Activated CD4-positive, alpha-beta T cell treated with anti-CD3 and anti-CD28 coated beads, Interleukin-2, Interleukin-6, amounts not matched to agents 100 ng/mL and 50 ng/mL, durations not matched to agents 16 hours and 8 hours (primary cell): ENCODE results near the gene PCED1B.
"Not testable (repeated sequence)": the region's sequence is repeated elsewhere in the genome, so short reads cannot be mapped to it uniquely, and the experiment has no call there.

Experiments used
- DNase-seq: peaks from one replicate; pipeline ENCODE4 v3.0.0-alpha.2; 2020

The PCED1B gene

DNA sequence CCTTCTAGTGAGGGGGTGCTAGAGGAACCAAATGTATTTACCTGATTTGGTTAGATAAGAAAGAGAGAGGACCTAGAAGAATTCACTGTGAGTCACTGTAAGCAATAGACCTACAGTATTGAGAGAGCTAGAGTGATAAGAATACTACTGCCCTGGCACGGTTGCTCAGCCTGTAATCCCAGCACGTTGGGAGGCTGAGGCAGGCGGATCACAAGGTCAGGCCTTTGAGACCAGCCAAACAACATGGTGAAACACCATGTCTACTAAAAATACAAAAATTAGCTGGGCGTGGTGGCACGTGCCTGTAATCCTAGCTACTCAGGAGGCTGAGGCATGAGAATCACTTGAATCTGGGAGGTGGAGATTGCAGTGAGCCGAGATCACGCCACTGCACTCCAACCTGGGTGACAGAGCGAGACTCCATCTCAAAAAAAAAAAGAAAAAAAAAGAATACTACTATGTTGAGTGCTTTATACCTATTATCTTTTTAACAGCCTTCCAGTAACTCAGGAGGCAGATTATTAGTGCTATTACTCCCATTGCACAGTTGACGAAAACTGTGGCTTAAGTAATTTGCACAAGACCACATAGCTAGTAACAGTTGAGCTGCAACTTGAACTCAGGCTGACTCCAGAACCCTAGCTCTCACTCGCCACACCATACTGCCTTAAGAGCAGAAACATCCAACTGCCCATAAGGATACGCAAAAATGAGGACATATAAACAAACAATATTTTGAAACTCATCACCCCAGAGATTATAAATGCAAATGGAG is 102.9 kb downstream of the PCED1B start:
- DNase-seq: not testable (repeated sequence)

DNA sequence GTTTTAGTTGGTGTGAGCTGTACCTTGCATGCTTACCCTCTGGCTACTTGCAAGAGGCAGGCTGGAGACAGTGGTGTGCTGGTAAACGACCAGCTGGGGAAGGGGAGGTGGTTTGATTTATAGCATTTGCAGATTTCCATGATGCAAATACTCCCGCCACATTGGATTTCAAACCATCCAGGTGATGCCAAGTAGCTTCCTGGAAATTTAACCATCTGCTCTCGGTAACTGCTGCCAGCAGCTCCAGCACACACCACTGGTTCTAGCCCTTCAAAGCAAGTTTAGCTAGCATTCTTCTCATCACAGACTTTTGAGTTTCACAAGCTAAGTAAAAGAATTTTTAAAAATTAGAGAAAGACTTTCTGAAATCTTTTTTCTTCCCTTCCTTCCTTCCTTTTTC is 104.8 kb downstream of the PCED1B start:
- no peak for DNase-seq

DNA sequence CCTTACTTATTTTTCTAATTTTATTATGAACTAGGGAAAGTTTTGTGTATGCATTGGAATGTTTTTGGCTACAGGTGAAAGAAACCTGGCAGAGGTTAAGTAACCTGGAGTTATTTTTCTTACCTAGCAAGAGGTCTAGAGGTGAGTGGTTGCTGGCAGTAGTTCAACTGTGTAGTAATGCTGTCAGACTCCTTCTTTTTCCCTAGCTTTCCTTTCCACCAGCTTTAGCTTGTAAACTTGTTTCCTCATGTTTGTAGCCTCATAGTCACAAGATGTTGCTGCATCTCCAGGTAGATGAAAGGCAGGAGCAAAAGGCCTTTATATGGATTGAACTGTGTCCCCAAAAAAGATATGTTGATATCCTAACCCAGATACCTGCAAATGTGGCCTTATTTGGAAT is 105.4 kb downstream of the PCED1B start:
- no peak for DNase-seq

DNA sequence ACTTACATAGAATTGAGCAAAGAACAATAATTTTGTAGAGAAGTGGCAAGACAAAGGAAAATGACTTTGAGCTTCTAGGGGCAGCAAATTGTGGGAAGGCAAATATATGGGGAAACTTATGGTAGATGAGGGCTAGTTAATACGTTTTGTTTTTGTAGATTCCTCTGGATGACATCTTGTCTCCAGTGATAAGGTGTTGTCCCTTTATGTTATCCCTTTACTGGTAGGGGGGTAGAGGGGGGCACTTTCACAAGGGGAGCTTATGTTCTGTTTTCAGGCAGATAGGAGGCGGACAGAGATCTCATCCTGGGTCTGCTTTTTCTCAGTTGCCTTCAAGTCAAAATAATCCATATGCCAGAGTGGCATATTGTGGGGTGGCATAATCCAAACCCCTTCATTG is 106.8 kb downstream of the PCED1B start:
- DNase-seq: no peak

DNA sequence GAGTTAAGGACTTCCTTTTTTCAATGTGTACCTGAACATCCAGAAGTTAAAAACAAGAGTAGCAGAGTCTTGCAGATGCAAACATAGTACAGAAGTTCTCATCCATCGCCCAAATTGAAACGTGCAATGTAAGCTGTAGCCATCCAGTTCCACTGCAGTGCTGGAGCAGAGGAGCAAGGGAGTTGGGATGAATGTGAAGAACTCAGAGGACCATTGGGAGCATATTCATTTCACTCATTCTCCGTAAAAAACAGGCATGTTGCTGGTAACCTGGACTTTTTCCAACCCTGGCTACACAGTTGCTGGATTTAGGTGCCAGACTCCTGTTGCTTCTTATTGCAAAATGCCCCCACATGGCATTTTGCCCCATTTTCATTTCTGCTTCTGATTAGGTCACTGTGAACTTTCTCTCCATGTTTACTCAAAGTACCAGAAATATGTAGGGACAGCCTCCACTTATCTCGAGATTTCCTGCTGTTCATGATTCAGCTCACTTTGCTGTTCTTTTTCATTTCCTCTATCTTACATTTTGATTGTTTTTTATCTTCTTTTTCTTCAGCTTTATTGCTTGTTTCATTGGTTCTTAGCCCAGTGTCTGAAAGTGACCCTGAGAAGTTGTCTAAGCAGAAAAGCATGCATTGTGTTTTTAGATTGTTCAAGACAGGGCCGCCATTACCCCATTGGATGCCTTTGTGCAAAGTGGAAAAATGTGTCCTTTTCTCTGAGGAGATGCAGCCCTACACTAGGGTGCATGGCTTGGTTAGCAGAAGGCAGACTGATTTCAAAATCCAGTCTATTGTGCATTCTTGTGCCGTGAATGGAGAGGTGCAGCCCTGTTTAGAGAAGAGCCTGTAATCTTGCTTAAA is 109.4 kb downstream of the PCED1B start:
- no peak for DNase-seq

DNA sequence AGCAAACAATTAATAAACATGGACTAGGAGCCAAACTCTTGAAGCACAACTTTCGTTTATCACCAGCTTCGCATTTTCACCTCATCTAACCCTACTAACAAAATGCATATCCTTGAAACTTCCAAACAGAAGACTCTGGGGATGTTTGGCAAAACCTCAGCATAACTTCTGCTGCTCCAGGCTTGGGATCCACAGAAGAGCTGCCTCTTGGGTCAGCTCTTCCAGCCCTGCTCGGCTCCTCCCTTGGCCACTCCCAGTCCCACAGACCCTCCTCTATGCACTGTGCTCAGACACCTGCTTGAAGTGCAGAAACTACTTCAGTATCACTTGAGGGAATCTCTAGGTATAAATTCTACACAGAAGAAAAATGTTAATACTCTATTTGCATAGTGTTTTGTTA is 110.3 kb downstream of the PCED1B start:
- DNase-seq: no peak

DNA sequence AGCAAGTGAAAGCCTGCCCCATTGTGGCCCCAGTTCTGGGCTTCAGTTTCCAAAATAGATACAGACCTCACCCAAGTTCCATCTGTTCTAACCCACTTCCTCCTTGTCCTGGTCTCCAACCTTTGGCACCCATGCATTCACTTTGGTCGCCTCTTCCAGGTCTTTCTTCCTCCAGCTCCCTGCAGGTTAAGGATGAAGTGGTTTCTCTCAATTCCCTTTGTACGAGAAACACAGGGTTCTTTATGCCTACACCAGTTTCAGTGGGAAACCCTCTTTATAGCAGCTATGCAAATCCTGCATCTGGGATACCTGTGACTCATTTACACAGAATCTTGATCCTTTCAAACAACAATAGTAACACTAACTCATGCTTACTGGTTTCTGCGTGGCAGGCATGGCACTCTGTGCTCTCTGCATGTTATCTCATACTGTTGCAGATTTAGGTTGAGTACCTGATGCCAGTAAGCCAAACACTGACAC is 110.9 kb downstream of the PCED1B start:
- peak; percentile 20 for DNase-seq

DNA sequence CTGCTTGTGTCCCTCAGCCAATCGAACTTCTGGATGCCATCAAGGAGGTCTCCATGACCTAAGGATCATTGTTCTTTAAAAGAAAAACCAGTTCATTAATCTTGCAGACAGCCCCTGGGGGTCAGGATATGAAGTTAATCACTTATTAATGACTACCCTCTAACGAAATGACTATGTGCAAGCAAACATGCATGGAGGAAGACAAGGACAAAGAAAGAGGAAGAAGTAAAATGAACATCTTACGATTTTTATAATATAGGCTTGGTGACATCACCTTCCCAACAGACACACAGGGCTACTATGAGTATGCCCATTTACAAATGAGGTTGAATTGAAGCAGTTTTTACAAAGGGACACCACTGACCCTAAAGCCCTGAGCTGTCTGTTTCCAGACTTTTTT is 111.5 kb downstream of the PCED1B start:
- DNase-seq: no peak

DNA sequence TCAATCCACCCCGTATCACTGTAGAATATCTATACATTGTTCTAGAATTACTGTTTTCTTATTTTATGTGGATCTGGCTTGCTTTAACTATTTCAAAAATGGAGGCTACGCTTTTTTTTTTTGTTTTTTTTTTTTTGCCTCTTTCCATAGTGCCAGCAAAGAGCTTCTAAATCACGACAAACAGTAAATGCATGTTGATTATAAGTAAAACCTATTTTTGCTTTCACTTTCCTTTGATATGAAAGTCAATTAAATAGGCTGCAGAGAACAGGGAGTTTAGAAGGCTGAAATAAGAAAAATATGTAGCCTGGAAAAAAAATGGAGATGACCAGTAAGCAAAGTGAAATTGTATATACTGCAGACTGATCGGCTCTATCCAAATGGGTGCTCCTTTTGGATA is 112.6 kb downstream of the PCED1B start:
- DNase-seq: no peak

DNA sequence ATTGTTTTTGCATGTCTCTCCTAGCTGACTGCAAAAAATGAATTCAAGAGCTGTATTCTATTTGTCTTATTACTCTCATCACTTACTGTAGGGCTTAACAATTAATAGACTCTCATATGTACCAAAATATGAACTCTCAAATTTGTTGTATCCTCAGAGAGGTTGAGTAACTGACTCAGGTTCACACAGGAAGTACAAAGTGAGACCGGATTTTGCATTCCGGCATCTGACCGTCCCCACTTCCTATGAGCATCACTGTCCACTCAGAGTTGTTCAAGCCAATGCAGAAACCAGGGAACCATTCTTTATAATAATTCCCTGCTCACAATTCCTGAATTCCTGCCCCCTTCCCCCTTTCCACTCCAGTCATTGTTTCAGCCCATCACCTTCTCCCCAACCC is 113.6 kb downstream of the PCED1B start:
- peak; percentile 58 for DNase-seq

DNA sequence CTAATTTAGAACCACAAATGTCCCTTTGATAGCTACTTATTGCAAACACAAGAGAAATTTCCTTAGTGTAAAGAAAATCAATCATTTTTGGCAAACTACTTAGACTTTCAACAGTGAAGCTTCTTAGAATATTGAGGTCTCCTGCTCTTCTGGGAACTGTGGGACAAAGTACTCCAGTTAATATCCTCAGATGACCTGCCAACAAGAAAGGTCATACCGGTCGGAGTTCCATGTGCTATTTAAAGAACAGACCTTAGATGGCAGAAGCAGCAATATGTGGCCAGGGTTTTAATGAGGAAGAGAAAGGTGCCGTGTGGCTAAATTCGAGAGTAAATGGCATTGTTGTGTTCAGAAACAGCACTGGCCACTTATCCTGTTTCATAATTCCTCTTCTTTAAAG is 115.1 kb downstream of the PCED1B start:
- DNase-seq: no peak

DNA sequence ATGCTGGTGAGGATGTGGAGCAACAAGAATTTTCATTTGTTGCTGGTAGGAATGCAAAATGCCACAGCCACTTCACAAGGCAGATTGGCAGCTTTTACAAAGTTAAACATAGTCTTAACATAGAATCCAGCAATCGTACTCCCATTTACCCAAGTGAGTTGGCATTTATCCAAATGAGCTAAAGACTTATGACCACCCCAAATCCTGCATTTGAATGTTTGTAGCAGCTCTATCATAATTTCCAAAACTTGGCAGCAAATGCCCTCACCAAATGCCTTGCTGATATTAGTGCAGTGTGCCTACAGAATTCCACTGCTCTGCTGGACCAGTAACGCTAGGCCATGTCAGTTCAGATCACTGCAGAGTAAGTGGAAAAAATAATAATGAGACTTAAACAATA is 121.0 kb downstream of the PCED1B start:
- no peak for DNase-seq

DNA sequence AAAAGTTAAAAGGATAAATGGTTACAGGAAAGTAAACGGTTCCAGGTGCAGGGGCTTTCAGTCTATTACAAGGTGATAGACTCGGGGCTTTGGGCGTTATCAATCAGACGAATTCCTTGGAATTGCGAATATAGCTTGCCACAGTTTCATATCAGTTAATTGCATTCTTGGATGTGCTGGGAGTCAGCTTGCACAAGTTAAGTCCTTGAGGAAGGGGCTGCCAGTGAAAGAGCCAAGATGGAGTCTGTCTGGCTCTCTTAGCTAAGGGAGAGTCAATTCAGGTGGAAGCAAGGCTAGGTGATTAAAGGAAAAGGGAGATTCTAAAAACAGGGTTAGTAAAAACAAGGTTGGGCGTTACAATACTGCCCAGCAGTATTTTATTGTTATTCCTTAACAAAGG is 121.8 kb downstream of the PCED1B start:
- not testable (repeated sequence) for DNase-seq

DNA sequence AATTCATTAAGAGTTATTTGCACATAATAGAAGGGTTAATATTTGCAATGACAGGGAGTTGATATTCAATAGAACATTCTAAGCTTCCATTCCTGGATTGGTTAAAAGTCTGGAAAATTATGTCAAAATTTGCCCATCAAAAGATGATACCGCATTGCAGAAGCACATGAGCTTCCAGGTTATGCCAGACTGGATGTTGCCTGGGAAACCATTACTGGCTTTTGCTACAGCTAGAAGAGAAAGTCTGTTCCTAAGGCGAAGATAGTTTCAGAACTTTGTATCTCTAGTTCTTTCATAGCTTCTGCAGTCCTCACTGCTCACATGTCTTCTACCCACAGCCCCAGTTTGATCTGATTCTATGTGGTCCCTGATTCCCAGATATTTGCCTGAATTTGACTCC is 122.8 kb downstream of the PCED1B start:
- no peak for DNase-seq

DNA sequence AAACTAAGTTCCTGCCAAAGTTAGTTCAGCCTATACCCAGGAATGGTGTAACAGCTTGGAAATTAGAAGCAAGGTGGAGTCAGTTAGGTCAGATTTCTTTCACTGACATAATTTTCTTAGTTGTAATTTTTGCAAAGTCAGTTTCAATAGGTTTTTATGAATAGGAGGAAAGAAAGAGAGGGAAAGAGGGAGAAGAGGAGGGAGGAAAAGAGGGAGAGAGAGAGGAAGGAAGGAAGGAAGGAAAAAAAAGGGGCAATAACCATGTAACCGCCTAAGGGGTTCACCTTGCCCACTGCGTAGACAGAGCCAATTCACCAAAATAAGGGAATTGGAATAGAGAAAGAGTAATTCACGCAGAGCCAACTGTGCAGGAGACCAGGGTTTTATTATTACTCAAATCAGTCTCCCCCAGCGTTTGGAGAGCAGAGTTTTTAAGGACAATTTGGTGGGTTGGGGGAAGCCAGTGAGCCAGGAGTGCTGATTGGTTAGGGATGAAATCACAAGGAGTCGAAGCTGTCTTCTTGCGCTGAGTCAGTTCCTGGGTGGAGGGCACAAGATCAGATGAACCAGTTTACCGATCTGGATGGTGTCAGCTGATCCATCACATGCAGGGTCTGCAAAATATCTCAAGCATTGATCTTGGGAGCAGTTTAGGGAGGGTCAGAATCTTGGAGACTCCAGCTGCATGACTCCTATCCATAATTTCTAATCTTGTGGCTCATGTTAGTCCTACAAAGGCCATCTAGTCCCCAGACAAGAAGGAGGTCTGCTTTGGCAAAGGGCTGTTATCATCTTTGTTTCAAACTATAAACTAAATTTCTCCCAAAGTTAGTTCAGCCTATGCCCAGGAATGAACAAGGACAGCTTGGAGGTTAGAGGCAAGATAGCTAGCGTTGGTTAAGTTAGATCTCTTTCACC is 126.4 kb downstream of the PCED1B start:
- DNase-seq: no peak

DNA sequence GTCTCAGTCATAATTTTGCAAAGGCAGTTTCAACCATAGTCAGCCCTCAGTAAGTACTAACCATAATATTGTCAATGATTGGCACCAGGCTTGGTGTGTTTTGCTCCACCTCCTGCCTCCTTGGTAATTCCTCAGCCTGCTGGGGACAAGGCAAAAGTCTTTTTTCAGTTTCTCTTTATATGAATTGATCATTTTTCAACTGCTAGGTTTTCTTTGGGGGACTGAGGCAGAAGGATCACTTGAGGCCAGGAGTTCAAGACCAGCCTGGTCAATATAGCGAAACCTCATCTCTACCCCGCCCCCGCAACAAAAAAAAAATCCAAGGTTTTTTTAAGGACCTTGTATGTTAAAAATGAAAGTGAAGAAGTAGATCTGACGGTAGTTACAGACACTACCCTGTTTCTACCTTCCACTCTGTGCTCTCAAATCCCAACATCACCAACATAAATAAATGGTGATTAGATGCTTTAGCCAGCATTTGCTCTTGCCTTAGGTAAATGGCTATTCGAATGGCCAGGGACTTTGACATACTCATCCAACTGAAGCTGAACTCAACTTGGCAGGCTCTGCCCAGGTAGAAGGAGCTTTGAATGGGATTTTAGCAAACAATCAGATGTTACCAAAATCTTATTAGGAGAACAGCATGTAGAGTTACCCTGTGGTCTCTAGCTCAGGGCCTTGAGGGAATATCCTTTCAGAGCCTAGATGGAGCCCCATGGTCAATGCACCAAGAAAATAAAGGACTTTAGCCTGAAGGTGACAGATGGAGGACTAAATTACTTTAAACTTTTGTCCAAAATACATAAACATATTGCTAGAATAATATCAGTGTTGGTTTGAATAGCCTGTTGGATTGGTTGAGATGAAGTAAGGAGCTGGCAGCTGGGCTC is 127.3 kb downstream of the PCED1B start:
- DNase-seq: no peak

DNA sequence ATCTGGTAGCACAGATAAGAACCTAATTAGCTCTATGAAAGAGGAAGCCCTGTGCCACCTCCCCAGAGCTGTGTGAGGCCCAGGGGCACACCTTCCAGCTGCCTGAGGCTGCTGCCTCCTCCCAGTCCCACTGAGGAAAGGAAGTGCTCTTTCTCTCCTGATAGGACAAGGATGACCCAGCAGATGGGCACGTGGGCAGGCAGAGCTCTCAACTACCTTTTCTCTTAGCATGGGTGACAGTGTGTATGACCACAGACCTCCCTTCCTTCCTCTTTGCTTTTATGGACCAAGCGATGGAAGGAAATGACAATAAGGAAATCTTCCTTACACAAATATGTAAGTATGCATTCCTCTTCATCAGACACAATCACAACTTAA is 127.9 kb downstream of the PCED1B start:
- DNase-seq: peak; percentile 76

DNA sequence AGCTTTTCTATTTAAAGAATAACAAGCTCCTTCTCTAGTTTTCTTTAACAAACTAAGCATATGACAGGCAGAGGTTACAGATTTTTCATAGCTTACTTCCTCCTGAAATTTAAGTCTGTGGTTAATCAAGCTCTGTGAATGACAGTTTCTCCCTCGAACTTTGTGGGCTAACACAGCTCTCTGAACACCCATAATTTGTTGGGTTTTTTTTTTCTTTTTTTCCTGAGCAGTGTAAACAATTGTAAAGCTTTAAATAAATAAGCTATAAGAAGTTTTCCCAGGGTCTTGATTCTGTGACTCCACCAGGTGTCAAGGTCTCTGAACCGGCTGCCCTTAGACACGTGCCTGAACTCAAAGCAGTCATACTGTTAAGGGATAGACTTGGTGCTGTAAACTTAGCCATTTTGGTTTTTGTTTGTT is 128.4 kb downstream of the PCED1B start:
- peak; percentile 49 for DNase-seq

DNA sequence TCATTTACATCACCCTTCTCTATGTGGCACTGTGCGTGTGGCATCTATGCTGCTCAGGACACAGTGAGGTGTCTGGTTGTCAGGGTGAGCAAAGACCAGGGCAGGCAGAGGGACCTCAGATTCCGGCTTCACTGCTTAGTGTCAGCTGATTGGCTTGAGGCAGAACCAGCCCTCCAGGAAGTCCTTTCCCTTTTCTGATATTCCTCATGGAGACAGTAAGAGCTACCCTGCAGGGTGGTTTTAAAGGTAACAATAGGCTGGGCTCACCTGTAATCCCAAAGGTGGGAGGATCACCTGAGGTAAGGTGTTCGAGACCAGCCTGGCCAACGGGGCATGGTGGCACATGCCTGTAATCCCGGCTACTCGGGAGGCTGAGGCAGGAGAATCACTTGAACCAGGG is 129.6 kb downstream of the PCED1B start:
- no peak for DNase-seq

DNA sequence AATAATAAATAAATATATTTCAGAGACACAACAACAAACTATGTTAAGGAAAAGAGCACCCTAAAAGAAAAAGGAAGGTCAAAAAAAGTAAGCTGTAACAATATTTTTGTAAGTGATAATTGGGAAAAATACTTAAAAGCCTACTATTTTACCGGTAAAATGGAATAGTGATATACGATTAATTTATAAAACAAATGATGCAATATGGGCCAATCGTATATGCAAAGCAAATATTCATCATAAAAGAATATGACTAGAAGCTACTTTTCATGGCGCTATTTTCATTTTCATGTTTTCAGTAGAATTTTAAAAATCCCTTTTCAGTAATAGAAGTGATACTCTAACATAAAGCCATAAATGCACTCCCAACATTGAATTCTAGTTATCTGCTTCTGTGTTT is 131.4 kb downstream of the PCED1B start:
- DNase-seq: no peak

DNA sequence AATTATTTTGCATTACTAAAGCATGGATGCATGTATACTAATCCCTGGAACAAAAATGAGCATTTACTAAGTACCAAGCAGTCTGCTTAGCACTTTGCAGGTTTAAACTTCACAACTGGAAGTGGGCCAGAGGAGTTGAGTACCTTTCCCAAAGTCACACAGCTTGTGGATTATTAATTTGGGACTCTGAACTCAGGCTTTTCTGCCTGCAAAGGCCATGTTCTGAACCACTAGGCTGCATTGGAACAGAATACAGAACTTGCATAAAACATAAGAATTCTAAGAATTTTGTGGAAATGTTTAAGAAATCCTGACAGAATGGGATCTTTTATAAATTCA is 133.2 kb downstream of the PCED1B start:
- DNase-seq: no peak

DNA sequence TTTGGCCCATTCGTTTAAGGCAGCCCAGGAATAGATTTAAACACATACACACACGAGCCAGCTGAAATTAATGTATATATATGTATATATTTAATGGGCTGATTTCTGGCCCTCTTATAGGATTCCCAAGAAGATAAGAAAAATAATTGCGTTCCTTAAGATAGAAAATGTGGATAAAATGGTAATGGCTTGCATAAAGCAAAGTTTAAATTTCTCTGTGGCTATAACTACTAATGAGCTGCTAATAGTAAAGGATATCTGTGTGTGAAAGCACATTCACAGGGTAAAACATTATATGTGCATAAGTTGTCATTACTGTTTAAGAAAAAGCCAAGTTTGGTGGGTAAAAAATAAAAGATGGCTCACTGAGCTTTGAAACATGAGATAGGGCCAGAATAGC is 134.0 kb downstream of the PCED1B start:
- no peak for DNase-seq
